Measurements from ENCODE around the gene JPH2.

Gene JPH2

GRCh38 chr20:44187772-44188709 lies 1.1 kb upstream of the JPH2 start:
- Histone ChIP-seq H3K79me2 (ENCODE audit: insufficient read depth, low read length) (no peaks in the 10 kb centered on the region), H3K4me2 (ENCODE audit: insufficient read depth, low read length) (no peak overlapping the region), H3K27me3 (ENCODE audit: insufficient read depth, low read length, poor library complexity) (peaks cover 17% of the 10 kb centered on the region), H3K9me3 (ENCODE audit: insufficient read depth, low read length, severe bottlenecking) (no peaks in the 10 kb centered on the region), H4K20me1 (ENCODE audit: insufficient read depth, low read length) (peaks cover 3% of the 10 kb centered on the region; the same call in 1 of the 2 replicates), H3K9ac (ENCODE audit: low read depth, low read length) (no peak overlapping the region), H3K4me1 (ENCODE audit: insufficient read depth, low read length) (no peaks in the 10 kb centered on the region), H3K4me3 (ENCODE audit: low read depth in 1 of 2, low read length in 2 of 2) (no peak overlapping the region), H3K27ac (ENCODE audit: low read length) (no peak overlapping the region), H3K36me3 (ENCODE audit: insufficient read depth, low read length) (no peaks in the 10 kb centered on the region), H2AFZ (ENCODE audit: low read depth, low read length) (peak overlapping the region; percentile 17; the same call in 1 of the 2 replicates)
- ATAC-seq (ENCODE audit: insufficient read depth, low read depth) (no peak), DNase-seq (no peak)
- no peak for TF ChIP-seq EZH2 (IDR thresholded peaks at IDR 0.05; ENCODE audit: borderline replicate concordance, low read depth, low read length, severe bottlenecking)
- no peak for TF ChIP-seq CTCF (IDR thresholded peaks at IDR 0.05; ENCODE audit: borderline replicate concordance, extremely low read depth, low read length, poor library complexity, severe bottlenecking)

- no peak for TF ChIP-seq CTCF (IDR thresholded peaks at IDR 0.05; ENCODE audit: borderline replicate concordance, extremely low read depth, low read length, poor library complexity, severe bottlenecking)
- Histone ChIP-seq H3K9ac (ENCODE audit: low read depth, low read length) (no peak overlapping the region), H2AFZ (ENCODE audit: low read depth, low read length) (no peak overlapping the region), H3K27me3 (ENCODE audit: insufficient read depth, low read length, poor library complexity) (peaks cover 20% of the 10 kb centered on the region), H3K36me3 (ENCODE audit: insufficient read depth, low read length) (no peaks in the 10 kb centered on the region), H3K79me2 (ENCODE audit: insufficient read depth, low read length) (no peaks in the 10 kb centered on the region), H4K20me1 (ENCODE audit: insufficient read depth, low read length) (peaks cover 3% of the 10 kb centered on the region; the same call in 1 of the 2 replicates), H3K4me3 (ENCODE audit: low read depth in 1 of 2, low read length in 2 of 2) (no peak overlapping the region), H3K4me2 (ENCODE audit: insufficient read depth, low read length) (no peak overlapping the region), H3K4me1 (ENCODE audit: insufficient read depth, low read length) (no peaks in the 10 kb centered on the region), H3K27ac (ENCODE audit: low read length) (no peak overlapping the region), H3K9me3 (ENCODE audit: insufficient read depth, low read length, severe bottlenecking) (no peaks in the 10 kb centered on the region)
- DNase-seq (no peak), ATAC-seq (ENCODE audit: insufficient read depth, low read depth) (no peak)
Measured at GRCh38 chr20:44186674-44187053, 324 bp downstream of the JPH2 start.

GRCh38 chr20:44186201-44186600 lies 787 bp downstream of the JPH2 start:
- no peak overlapping the region for H3K4me3 ChIP-seq (ENCODE audit: low read depth in 1 of 2, low read length in 2 of 2)
- DNase-seq: no peak

More at GRCh38 chr20:44186201-44186600, 787 bp downstream of the JPH2 start:
- Histone ChIP-seq H3K27ac (ENCODE audit: low read length) (no peak overlapping the region), H3K4me1 (ENCODE audit: insufficient read depth, low read length) (no peaks in the 10 kb centered on the region), H3K9me3 (ENCODE audit: insufficient read depth, low read length, severe bottlenecking) (no peaks in the 10 kb centered on the region), H3K79me2 (ENCODE audit: insufficient read depth, low read length) (no peaks in the 10 kb centered on the region), H4K20me1 (ENCODE audit: insufficient read depth, low read length) (peaks cover 6% of the 10 kb centered on the region; the same call in 1 of the 2 replicates), H2AFZ (ENCODE audit: low read depth, low read length) (no peak overlapping the region), H3K9ac (ENCODE audit: low read depth, low read length) (no peak overlapping the region), H3K27me3 (ENCODE audit: insufficient read depth, low read length, poor library complexity) (peaks cover 23% of the 10 kb centered on the region), H3K36me3 (ENCODE audit: insufficient read depth, low read length) (no peaks in the 10 kb centered on the region), H3K4me2 (ENCODE audit: insufficient read depth, low read length) (no peak overlapping the region)
- ATAC-seq (ENCODE audit: insufficient read depth, low read depth): no peak
- TF ChIP-seq CTCF (IDR thresholded peaks at IDR 0.05; ENCODE audit: borderline replicate concordance, extremely low read depth, low read length, poor library complexity, severe bottlenecking): no peak
- no peak for TF ChIP-seq EZH2 (IDR thresholded peaks at IDR 0.05; ENCODE audit: borderline replicate concordance, low read depth, low read length, severe bottlenecking)
